SW 1271 (cell line): ENCODE data around the gene DERA.

ENCODE experiments used
- DNase-seq, 2 experiments: peaks; one replicate each; lab custom pipeline; 2025; lab: John Stamatoyannopoulos, UW

Gene DERA

GRCh38 chr12:16074894-16075293 lies 163.8 kb downstream of the DERA start:
- no peak for DNase-seq

GRCh38 chr12:16075887-16076286 lies 164.8 kb downstream of the DERA start:
- no peak for DNase-seq

- peak in 1 of 2 experiments; percentile 25 for DNase-seq
These were observed 165.4 kb downstream of the DERA start for GRCh38 chr12:16076557-16076956.

GRCh38 chr12:16076970-16077522 lies 165.9 kb downstream of the DERA start:
- no peak for DNase-seq

- DNase-seq = no peak
These were observed 175.3 kb downstream of the DERA start for GRCh38 chr12:16086462-16086861.

- no peak for DNase-seq
These were observed 175.8 kb downstream of the DERA start for GRCh38 chr12:16086942-16087341.
